Activated CD8-positive, alpha-beta T cell treated with anti-CD3 and anti-CD28 coated beads for 36 hours (primary cell): ENCODE results near the gene SUSD1. TPM values are rescaled to one million over a fixed set of nuclear protein-coding genes. Genes with fewer than 3 reads are reported as not detected.

Experiments used
- ATAC-seq: fragments of 200-7000 bp; cut with Tn5 transposase; one replicate; pipeline ENCODE4 v1.10.0; 2021; ENCODE audit warnings: mild to moderate bottlenecking, moderate library complexity
- CTCF ChIA-PET: fragments of 350-600 bp; sonication (Branson Sonifier 250); formaldehyde crosslinking; loops from one replicate; lab custom pipeline; 2021; ENCODE audit warnings: antibody characterized with exemption; lab: Charles Lee
- POLR2A ChIA-PET: fragments of 350-600 bp; sonication (Branson Sonifier 250); formaldehyde crosslinking; loops from one replicate; lab custom pipeline; 2021; ENCODE audit warnings: antibody characterized with exemption; lab: Charles Lee
- DNase-seq: peaks from one replicate; pipeline ENCODE4 v3.0.0-alpha.2; 2020
- H3K27ac Mint-ChIP-seq: one replicate; pipeline ENCODE4 v1.8.0; 2021; ENCODE audit warnings: mild to moderate bottlenecking, mixed read lengths
- H3K27me3 Mint-ChIP-seq: one replicate; pipeline ENCODE4 v1.8.0; 2021; ENCODE audit warnings: mixed read lengths
- H3K36me3 Mint-ChIP-seq: one replicate; pipeline ENCODE4 v1.8.0; 2021; ENCODE audit warnings: low read depth, mixed read lengths
- H3K4me1 Mint-ChIP-seq: one replicate; pipeline ENCODE4 v1.8.0; 2021; ENCODE audit warnings: low read depth, mixed read lengths
- H3K4me3 Mint-ChIP-seq: one replicate; pipeline ENCODE4 v1.8.0; 2021; ENCODE audit warnings: mild to moderate bottlenecking, moderate library complexity, mixed read lengths
- H3K9me3 Mint-ChIP-seq: one replicate; pipeline ENCODE4 v1.8.0; 2021; ENCODE audit warnings: mixed read lengths
- CTCF ChIP-seq: fragments of 200-600 bp; IDR thresholded peaks from one replicate; pipeline ENCODE4 v1.8.0; 2022; ENCODE audit warnings: antibody characterized with exemption, mild to moderate bottlenecking
- intact Hi-C: fragments of 100-400 bp; cut with micrococcal nuclease; formaldehyde crosslinking; loops from one replicate; pipeline ENCODE4 v1.10.0; 2022
- total RNA-seq, 2 experiments: library from RNA; stranded (reverse); gene quantifications; one replicate each; pipeline ENCODE4 v1.2.3, GENCODE V29; 2021

Gene SUSD1
- total RNA-seq = 1 to 10 TPM; 3.0 to 3.6 TPM

GRCh38 chr9:112174965-112175795 is at the start of gene SUSD1:
SUSD1 (minus strand) TSS chr9:112175297; CDS start chr9:112175235, 62 bp downstream.
- ATAC-seq (peak; percentile 48), DNase-seq (peak; percentile 44)
- H3K36me3 Mint-ChIP-seq = peaks cover 2% of the 10 kb centered on the region
- H3K4me3 Mint-ChIP-seq = peak within 1 kb of the TSS; percentile 86
- CTCF ChIA-PET = interaction anchor here (0.7 to 1.5 kb wide), 3 partner anchors 44 to 173 kb away, joined by 3 to 4 read pairs (median 4); no protein-coding TSS in a partner anchor
- peak within 1 kb of the TSS; percentile 94 for H3K27ac Mint-ChIP-seq
- peaks cover 40% of the 10 kb centered on the region for H3K4me1 Mint-ChIP-seq
- H3K9me3 Mint-ChIP-seq = no peaks in the 10 kb centered on the region
- H3K27me3 Mint-ChIP-seq = peaks cover 14% of the 10 kb centered on the region
- intact Hi-C loops = no loop called here
- TF ChIP-seq CTCF = no peak
- POLR2A ChIA-PET = interaction anchor here (1.0 to 1.4 kb wide), 4 partner anchors 86 to 204 kb away, joined by 3 to 5 read pairs (median 4); partner anchors contain the start of gene HSDL2

GRCh38 chr9:112224401-112225289 is 49.5 kb upstream of the SUSD1 start:
- no peak overlapping the region for H3K27ac Mint-ChIP-seq
- ATAC-seq (peak; percentile 73), DNase-seq (peak; percentile 8)
- H3K4me3 Mint-ChIP-seq = no peak overlapping the region
- TF ChIP-seq CTCF = no peak
- ChIA-PET POLR2A (no interaction called here), CTCF (interaction anchor here (1.1 to 1.6 kb wide), 2 partner anchors 10 to 137 kb away, joined by 3 to 5 read pairs; no protein-coding TSS in a partner anchor)
- no peaks in the 10 kb centered on the region for H3K27me3 Mint-ChIP-seq
- H3K9me3 Mint-ChIP-seq = no peaks in the 10 kb centered on the region
- H3K4me1 Mint-ChIP-seq = peaks cover 11% of the 10 kb centered on the region
- peaks cover 40% of the 10 kb centered on the region for H3K36me3 Mint-ChIP-seq
- intact Hi-C loops = no loop called here

GRCh38 chr9:112218908-112219307 is 43.8 kb upstream of the SUSD1 start:
- DNase-seq = peak; percentile 31
- ChIA-PET CTCF (interaction anchor here (0.9 to 1.6 kb wide), 5 partner anchors 12 to 460 kb away, joined by 3 to 5 read pairs (median 4); no protein-coding TSS in a partner anchor), POLR2A (interaction anchor here (0.6 to 1.6 kb wide), 4 partner anchors 8 to 226 kb away, joined by 3 to 7 read pairs (median 4); partner anchors contain the start of gene HSDL2)
- H3K36me3 Mint-ChIP-seq = peaks cover 40% of the 10 kb centered on the region
- peaks cover 28% of the 10 kb centered on the region for H3K4me1 Mint-ChIP-seq
- H3K27me3 Mint-ChIP-seq = no peaks in the 10 kb centered on the region
- peak overlapping the region; percentile 30 for H3K4me3 Mint-ChIP-seq
- ATAC-seq = peak; percentile 96
- intact Hi-C loops = no loop called here
- TF ChIP-seq CTCF = no peak
- H3K9me3 Mint-ChIP-seq = no peaks in the 10 kb centered on the region
- peak overlapping the region; percentile 81 for H3K27ac Mint-ChIP-seq

- Mint-ChIP-seq H3K9me3 (peaks cover 10% of the 10 kb centered on the region), H3K36me3 (peaks cover 68% of the 10 kb centered on the region), H3K27ac (no peak overlapping the region), H3K4me3 (no peak overlapping the region), H3K27me3 (no peaks in the 10 kb centered on the region), H3K4me1 (peaks cover 4% of the 10 kb centered on the region)
- no peak for TF ChIP-seq CTCF
- ChIA-PET POLR2A (no interaction called here), CTCF (no interaction called here)
- ATAC-seq = no peak
- DNase-seq = no peak
- intact Hi-C loops = no loop called here
Observed at GRCh38 chr9:112212926-112213325, 37.8 kb upstream of the SUSD1 start.
